ENCODE results near the gene ST14.

Gene ST14

GRCh38 chr11:130159657-130160497 lies at the start of gene ST14:
TSS of gene ST14 (plus strand) at chr11:130159782. CDS start at chr11:130159980, 198 bp downstream.
- Mint-ChIP-seq H3K4me3 (peak within 1 kb of the TSS; percentile 40), H3K27me3 (peaks cover 88% of the 10 kb centered on the region), H3K4me1 (peaks cover 14% of the 10 kb centered on the region), H3K36me3 (ENCODE audit: insufficient read depth) (no peaks in the 10 kb centered on the region), H3K27ac (ENCODE audit: low read depth) (no peak within 1 kb of the TSS), H3K9me3 (no peaks in the 10 kb centered on the region)
- no peak for DNase-seq (ENCODE audit: low spot score in 2 of 2)
- peak; percentile 14 for ATAC-seq (replicated peaks; ENCODE audit: extremely low read depth, poor library complexity, severe bottlenecking)

GRCh38 chr11:130110339-130111108 lies 49.1 kb upstream of the ST14 start:
- no peak for ATAC-seq (replicated peaks; ENCODE audit: extremely low read depth, poor library complexity, severe bottlenecking)
- Mint-ChIP-seq H3K9me3 (no peaks in the 10 kb centered on the region), H3K36me3 (ENCODE audit: insufficient read depth) (peaks cover 11% of the 10 kb centered on the region), H3K4me1 (peaks cover 13% of the 10 kb centered on the region), H3K27me3 (no peaks in the 10 kb centered on the region), H3K4me3 (no peak overlapping the region), H3K27ac (ENCODE audit: low read depth) (no peak overlapping the region)
- DNase-seq (ENCODE audit: low spot score in 2 of 2): no peak

- Mint-ChIP-seq H3K36me3 (ENCODE audit: insufficient read depth) (peaks cover 11% of the 10 kb centered on the region), H3K4me3 (no peak overlapping the region), H3K4me1 (peaks cover 4% of the 10 kb centered on the region), H3K9me3 (no peaks in the 10 kb centered on the region), H3K27me3 (no peaks in the 10 kb centered on the region), H3K27ac (ENCODE audit: low read depth) (no peak overlapping the region)
- ATAC-seq (replicated peaks; ENCODE audit: extremely low read depth, poor library complexity, severe bottlenecking): no peak
- DNase-seq (ENCODE audit: low spot score in 2 of 2): no peak
These were observed 47.3 kb upstream of the ST14 start for GRCh38 chr11:130112071-130112830.

- H3K36me3 Mint-ChIP-seq (ENCODE audit: insufficient read depth): peaks cover 11% of the 10 kb centered on the region
- DNase-seq (ENCODE audit: low spot score in 2 of 2): no peak
- no peaks in the 10 kb centered on the region for H3K9me3 Mint-ChIP-seq
- H3K27ac Mint-ChIP-seq (ENCODE audit: low read depth): no peak overlapping the region
- no peak overlapping the region for H3K4me3 Mint-ChIP-seq
- H3K4me1 Mint-ChIP-seq: peaks cover 17% of the 10 kb centered on the region
- no peaks in the 10 kb centered on the region for H3K27me3 Mint-ChIP-seq
- no peak for ATAC-seq (replicated peaks; ENCODE audit: extremely low read depth, poor library complexity, severe bottlenecking)
These were observed 45.3 kb upstream of the ST14 start for GRCh38 chr11:130114281-130114680.

GRCh38 chr11:130114726-130115125 lies 44.9 kb upstream of the ST14 start:
- Mint-ChIP-seq H3K9me3 (no peaks in the 10 kb centered on the region), H3K27me3 (no peaks in the 10 kb centered on the region), H3K27ac (ENCODE audit: low read depth) (no peak overlapping the region), H3K4me3 (no peak overlapping the region), H3K36me3 (ENCODE audit: insufficient read depth) (peaks cover 11% of the 10 kb centered on the region), H3K4me1 (peaks cover 21% of the 10 kb centered on the region)
- ATAC-seq (replicated peaks; ENCODE audit: extremely low read depth, poor library complexity, severe bottlenecking): no peak
- no peak for DNase-seq (ENCODE audit: low spot score in 2 of 2)

- no peaks in the 10 kb centered on the region for H3K27me3 Mint-ChIP-seq
- H3K36me3 Mint-ChIP-seq (ENCODE audit: insufficient read depth): peaks cover 10% of the 10 kb centered on the region
- DNase-seq (ENCODE audit: low spot score in 2 of 2): no peak
- no peak overlapping the region for H3K27ac Mint-ChIP-seq (ENCODE audit: low read depth)
- peaks cover 22% of the 10 kb centered on the region for H3K4me1 Mint-ChIP-seq
- no peaks in the 10 kb centered on the region for H3K9me3 Mint-ChIP-seq
- no peak overlapping the region for H3K4me3 Mint-ChIP-seq
- no peak for ATAC-seq (replicated peaks; ENCODE audit: extremely low read depth, poor library complexity, severe bottlenecking)
These were observed 44.4 kb upstream of the ST14 start for GRCh38 chr11:130115218-130115617.

GRCh38 chr11:130118165-130118564 lies 41.4 kb upstream of the ST14 start:
- Mint-ChIP-seq H3K9me3 (no peaks in the 10 kb centered on the region), H3K27me3 (no peaks in the 10 kb centered on the region), H3K4me1 (peaks cover 31% of the 10 kb centered on the region), H3K27ac (ENCODE audit: low read depth) (no peak overlapping the region), H3K36me3 (ENCODE audit: insufficient read depth) (peaks cover 10% of the 10 kb centered on the region), H3K4me3 (peak overlapping the region; percentile 5)
- DNase-seq (ENCODE audit: low spot score in 2 of 2): no peak
- ATAC-seq (replicated peaks; ENCODE audit: extremely low read depth, poor library complexity, severe bottlenecking): no peak

GRCh38 chr11:130118636-130119387 lies 40.8 kb upstream of the ST14 start:
- peak; percentile 79 for ATAC-seq (replicated peaks; ENCODE audit: extremely low read depth, poor library complexity, severe bottlenecking)
- H3K9me3 Mint-ChIP-seq: no peaks in the 10 kb centered on the region
- peak overlapping the region; percentile 5 for H3K4me3 Mint-ChIP-seq
- no peak for DNase-seq (ENCODE audit: low spot score in 2 of 2)
- H3K4me1 Mint-ChIP-seq: peaks cover 31% of the 10 kb centered on the region
- peaks cover 13% of the 10 kb centered on the region for H3K36me3 Mint-ChIP-seq (ENCODE audit: insufficient read depth)
- H3K27me3 Mint-ChIP-seq: no peaks in the 10 kb centered on the region
- peak overlapping the region; percentile 30 for H3K27ac Mint-ChIP-seq (ENCODE audit: low read depth)

GRCh38 chr11:130120045-130120444 lies 39.5 kb upstream of the ST14 start:
- DNase-seq (ENCODE audit: low spot score in 2 of 2) (no peak), ATAC-seq (replicated peaks; ENCODE audit: extremely low read depth, poor library complexity, severe bottlenecking) (no peak)
- Mint-ChIP-seq H3K27ac (ENCODE audit: low read depth) (peak overlapping the region; percentile 30), H3K9me3 (no peaks in the 10 kb centered on the region), H3K36me3 (ENCODE audit: insufficient read depth) (peaks cover 17% of the 10 kb centered on the region), H3K4me3 (no peak overlapping the region), H3K27me3 (no peaks in the 10 kb centered on the region), H3K4me1 (peaks cover 31% of the 10 kb centered on the region)

- peaks cover 17% of the 10 kb centered on the region for H3K36me3 Mint-ChIP-seq (ENCODE audit: insufficient read depth)
- no peak for DNase-seq (ENCODE audit: low spot score in 2 of 2)
- no peaks in the 10 kb centered on the region for H3K9me3 Mint-ChIP-seq
- H3K27me3 Mint-ChIP-seq: no peaks in the 10 kb centered on the region
- no peak for ATAC-seq (replicated peaks; ENCODE audit: extremely low read depth, poor library complexity, severe bottlenecking)
- peaks cover 31% of the 10 kb centered on the region for H3K4me1 Mint-ChIP-seq
- no peak overlapping the region for H3K4me3 Mint-ChIP-seq
- no peak overlapping the region for H3K27ac Mint-ChIP-seq (ENCODE audit: low read depth)
These were observed 38.1 kb upstream of the ST14 start for GRCh38 chr11:130121445-130121978.

GRCh38 chr11:130122141-130122575 lies 37.4 kb upstream of the ST14 start:
- Mint-ChIP-seq H3K27me3 (no peaks in the 10 kb centered on the region), H3K27ac (ENCODE audit: low read depth) (no peak overlapping the region), H3K4me3 (no peak overlapping the region), H3K4me1 (peaks cover 31% of the 10 kb centered on the region), H3K9me3 (no peaks in the 10 kb centered on the region), H3K36me3 (ENCODE audit: insufficient read depth) (peaks cover 17% of the 10 kb centered on the region)
- ATAC-seq (replicated peaks; ENCODE audit: extremely low read depth, poor library complexity, severe bottlenecking): no peak
- no peak for DNase-seq (ENCODE audit: low spot score in 2 of 2)
